ENCODE data around the gene TOR2A. TPM values are rescaled to one million over a fixed set of nuclear protein-coding genes. Genes with fewer than 3 reads are reported as not detected.
"Not testable (repeated sequence)": the region's sequence is repeated elsewhere in the genome, so short reads cannot be mapped to it uniquely, and the experiment has no call there.

The TOR2A gene
- total RNA-seq, result 3.8 and 4.7 TPM in 2 replicates

GRCh38 chr9:127734747-127735529 lies at the start of gene TOR2A:
TOR2A (minus strand) TSS chr9:127735294; CDS start chr9:127735270, 24 bp downstream.
- peaks cover 10% of the 10 kb centered on the region for H3K4me1 ChIP-seq (ENCODE audit: insufficient read depth, low read length)
- H3K4me2 ChIP-seq (ENCODE audit: insufficient read depth, low read length), result peak within 1 kb of the TSS; percentile 79
- H3K27me3 ChIP-seq (ENCODE audit: insufficient read depth, low read length), result no peaks in the 10 kb centered on the region
- DNase-seq (ENCODE audit: insufficient read length, low spot score, missing footprints), result peak; percentile 100
- H3K9me3 ChIP-seq (ENCODE audit: low read depth, low read length), result no peaks in the 10 kb centered on the region
- peak; percentile 91 for TF ChIP-seq CTCF (IDR thresholded peaks at IDR 0.05; ENCODE audit: extremely low read depth, low read depth, low read length)
- H3K4me3 ChIP-seq (ENCODE audit: insufficient read depth, low read length), result peak within 1 kb of the TSS; percentile 80
- H4K20me1 ChIP-seq (ENCODE audit: insufficient read depth, low read length), result no peaks in the 10 kb centered on the region
- H2AFZ ChIP-seq (ENCODE audit: low read length), result peak within 1 kb of the TSS; percentile 80
- H3K36me3 ChIP-seq (ENCODE audit: insufficient read depth, low read length), result peaks cover 6% of the 10 kb centered on the region
- H3K79me2 ChIP-seq (ENCODE audit: insufficient read depth, low read length), result peaks cover 4% of the 10 kb centered on the region
- peak within 1 kb of the TSS; percentile 50 for H3K27ac ChIP-seq (ENCODE audit: low read depth, low read length)

GRCh38 chr9:127783111-127784008 lies 48.3 kb upstream of the TOR2A start:
- peaks cover 13% of the 10 kb centered on the region for H3K36me3 ChIP-seq (ENCODE audit: insufficient read depth, low read length)
- peaks cover 24% of the 10 kb centered on the region for H4K20me1 ChIP-seq (ENCODE audit: insufficient read depth, low read length)
- peak; percentile 78 for DNase-seq (ENCODE audit: insufficient read length, low spot score, missing footprints)
- H2AFZ ChIP-seq (ENCODE audit: low read length), result no peak overlapping the region
- no peak overlapping the region for H3K27ac ChIP-seq (ENCODE audit: low read depth, low read length)
- H3K4me2 ChIP-seq (ENCODE audit: insufficient read depth, low read length), result no peak overlapping the region
- H3K4me3 ChIP-seq (ENCODE audit: insufficient read depth, low read length), result no peak overlapping the region
- H3K27me3 ChIP-seq (ENCODE audit: insufficient read depth, low read length), result no peaks in the 10 kb centered on the region
- no peak for TF ChIP-seq CTCF (IDR thresholded peaks at IDR 0.05; ENCODE audit: extremely low read depth, low read depth, low read length)
- H3K4me1 ChIP-seq (ENCODE audit: insufficient read depth, low read length), result peaks cover 9% of the 10 kb centered on the region
- H3K79me2 ChIP-seq (ENCODE audit: insufficient read depth, low read length), result peaks cover 26% of the 10 kb centered on the region
- no peaks in the 10 kb centered on the region for H3K9me3 ChIP-seq (ENCODE audit: low read depth, low read length)

- H3K9me3 ChIP-seq (ENCODE audit: low read depth, low read length), result no peaks in the 10 kb centered on the region
- H3K36me3 ChIP-seq (ENCODE audit: insufficient read depth, low read length), result no peaks in the 10 kb centered on the region
- no peak overlapping the region for H3K4me2 ChIP-seq (ENCODE audit: insufficient read depth, low read length)
- TF ChIP-seq CTCF (IDR thresholded peaks at IDR 0.05; ENCODE audit: extremely low read depth, low read depth, low read length), result no peak
- no peak overlapping the region for H3K4me3 ChIP-seq (ENCODE audit: insufficient read depth, low read length)
- no peaks in the 10 kb centered on the region for H3K27me3 ChIP-seq (ENCODE audit: insufficient read depth, low read length)
- H3K79me2 ChIP-seq (ENCODE audit: insufficient read depth, low read length), result peaks cover 10% of the 10 kb centered on the region
- H3K27ac ChIP-seq (ENCODE audit: low read depth, low read length), result no peak overlapping the region
- H4K20me1 ChIP-seq (ENCODE audit: insufficient read depth, low read length), result peaks cover 8% of the 10 kb centered on the region
- peaks cover under 1% of the 10 kb centered on the region for H3K4me1 ChIP-seq (ENCODE audit: insufficient read depth, low read length)
- no peak for DNase-seq (ENCODE audit: insufficient read length, low spot score, missing footprints)
- no peak overlapping the region for H2AFZ ChIP-seq (ENCODE audit: low read length)
These were observed 46.7 kb upstream of the TOR2A start for GRCh38 chr9:127781806-127782205.

GRCh38 chr9:127780909-127781308 lies 45.8 kb upstream of the TOR2A start:
- not testable (repeated sequence) for H3K4me3 ChIP-seq (ENCODE audit: insufficient read depth, low read length); H3K4me2 ChIP-seq (ENCODE audit: insufficient read depth, low read length); H3K9me3 ChIP-seq (ENCODE audit: low read depth, low read length); H3K36me3 ChIP-seq (ENCODE audit: insufficient read depth, low read length); H3K79me2 ChIP-seq (ENCODE audit: insufficient read depth, low read length); H2AFZ ChIP-seq (ENCODE audit: low read length); H4K20me1 ChIP-seq (ENCODE audit: insufficient read depth, low read length); H3K4me1 ChIP-seq (ENCODE audit: insufficient read depth, low read length); H3K27ac ChIP-seq (ENCODE audit: low read depth, low read length); H3K27me3 ChIP-seq (ENCODE audit: insufficient read depth, low read length); DNase-seq (ENCODE audit: insufficient read length, low spot score, missing footprints)

All from osteoblast (primary cell).